ENCODE measurements around the gene SEC31B. TPM values are rescaled to one million over a fixed set of nuclear protein-coding genes. Genes with fewer than 3 reads are reported as not detected.

SEC31B gene
- total and polyA plus RNA-seq, 2 of the 8 experiments (the other 6 are each of a cell fraction or from before 2014, with no cell fraction given), result 4.1 to 5.3 TPM

- H2AK5ac ChIP-seq (ENCODE audit: low read depth, low read length), result no peak overlapping the region
- WGBS, 2 experiments (ENCODE audit: extremely low coverage in 1 of 2, insufficient coverage in 1 of 2, insufficient read length in 1 of 2, insufficient replicate concordance in 2 of 2, low coverage in 1 of 2, low lambda C conversion rate in 2 of 2, missing lambda C conversion rate in 1 of 2), result 89% methylated on average over 5 of the region's 5 CpGs; no CpG with 5 or more reads in 1 of the 2 experiments
- no peak overlapping the region for H3K4me2 ChIP-seq (ENCODE audit: insufficient read depth in 1 of 2, low read depth in 2 of 2, low read length in 2 of 2)
- no peaks in the 10 kb centered on the region for H3K79me2 ChIP-seq (ENCODE audit: control insufficient read depth in 1 of 2, insufficient read depth in 2 of 2, low read length in 2 of 2)
- no peak overlapping the region for H3K27ac ChIP-seq (ENCODE audit: low read depth, low read length)
- DNase-seq (ENCODE audit: low read depth in 1 of 2, low spot score in 2 of 2) (no peak), FAIRE-seq (no peak)
- no peak overlapping the region for H3K18ac ChIP-seq (ENCODE audit: extremely low read depth, low read length)
- H4K91ac ChIP-seq (replicated peaks; ENCODE audit: insufficient read length, low read length), result no peak overlapping the region
- no peak overlapping the region for H2BK20ac ChIP-seq (ENCODE audit: low read length)
- no peak overlapping the region for H3K23ac ChIP-seq (ENCODE audit: insufficient read length)
- no peak overlapping the region for H2BK15ac ChIP-seq (ENCODE audit: low read length)
- H3K23me2 ChIP-seq (ENCODE audit: low read depth, low read length), result peaks cover 8% of the 10 kb centered on the region
- H4K20me1 ChIP-seq (replicated peaks in 1 of 2; ENCODE audit: control insufficient read depth in 1 of 2, insufficient read depth in 2 of 2, low read length in 2 of 2), result peaks cover 0 to 2% of the 10 kb centered on the region in 2 experiments
- ChIA-PET CTCF (ENCODE audit: partially characterized antibody) (interaction anchor here (0.6 to 9.8 kb wide), 10 partner anchors 13 to 490 kb away, joined by 3 to 84 read pairs (median 3); partner anchors contain the start of gene HIF1AN), POLR2A (ENCODE audit: partially characterized antibody) (interaction anchor here (1.1 to 1.8 kb wide), 4 partner anchors 11 to 26 kb away, joined by 3 to 5 read pairs (median 4); partner anchors contain the start of gene HIF1AN)
- H2BK5ac ChIP-seq (ENCODE audit: low read depth, low read length), result no peak overlapping the region
- no peak overlapping the region for H3K4ac ChIP-seq (replicated peaks; ENCODE audit: insufficient read length, low read depth, low read length)
- no peak overlapping the region for H2AFZ ChIP-seq (ENCODE audit: low read length)
- no peaks in the 10 kb centered on the region for H3K79me1 ChIP-seq (ENCODE audit: low read depth, low read length)
- TF ChIP-seq SP2 (IDR thresholded peaks at IDR 0.05; ENCODE audit: low read length), result no peak
- no peak for TF ChIP-seq JUND (IDR thresholded peaks at IDR 0.05; ENCODE audit: low read length)
- peaks cover 0 to 3% (median under 1%) of the 10 kb centered on the region in 4 experiments; a peak in 2 of 7 replicates for H3K4me1 ChIP-seq (replicated peaks in 1 of 4; ENCODE audit: control insufficient read depth in 3 of 4, insufficient read depth in 4 of 4, low read length in 3 of 4)
- H3K36me3 ChIP-seq (ENCODE audit: control insufficient read depth in 2 of 4, insufficient read depth in 4 of 4, low read length in 3 of 4), result peaks cover 7 to 35% (median 14%) of the 10 kb centered on the region in 4 experiments
- H2BK12ac ChIP-seq (ENCODE audit: low read depth, low read length), result no peak overlapping the region
- H3K9ac ChIP-seq (replicated peaks in 1 of 4; ENCODE audit: extremely low read depth in 1 of 4, low read depth in 3 of 4, low read length in 3 of 4), result no peak overlapping the region
- no peak overlapping the region for H2BK120ac ChIP-seq (replicated peaks; ENCODE audit: low read depth, low read length)
- H4K8ac ChIP-seq (ENCODE audit: extremely low read depth, insufficient read depth, low read length), result no peak overlapping the region
- no peak overlapping the region for H3K14ac ChIP-seq (ENCODE audit: insufficient read length)
- H4K5ac ChIP-seq (ENCODE audit: insufficient read length, low read depth, low read length), result no peak overlapping the region
- H3K4me3 ChIP-seq (ENCODE audit: extremely low read depth in 1 of 4, insufficient read depth in 2 of 4, low read depth in 3 of 4, low read length in 4 of 4), result no peak overlapping the region
- H3K56ac ChIP-seq (replicated peaks; ENCODE audit: insufficient read length, low read depth, low read length), result no peak overlapping the region
- H3K9me3 ChIP-seq (ENCODE audit: insufficient read depth in 2 of 2, low read depth in 1 of 2, low read length in 1 of 2), result no peaks in the 10 kb centered on the region
- peaks cover 2 to 23% (median 15%) of the 10 kb centered on the region in 4 experiments; a peak in 6 of 7 replicates for H3K27me3 ChIP-seq (replicated peaks in 1 of 4; ENCODE audit: control insufficient read depth in 3 of 4, extremely low read depth in 1 of 4, insufficient read depth in 3 of 4, low read length in 3 of 4)
These were observed 2.6 kb upstream of the SEC31B start for GRCh38 chr10:100522107-100522801.

Data from H1 (cell line).